Neuronal stem cell (in vitro differentiated cells): ENCODE data around the gene SOX18.
"Not testable (repeated sequence)": the region's sequence is repeated elsewhere in the genome, so short reads cannot be mapped to it uniquely, and the experiment has no call there.

Source experiments
- DNase-seq: peaks from one replicate; pipeline ENCODE4 v3.0.0-alpha.2; 2013; ENCODE audit warnings: low spot score
- H2AFZ ChIP-seq: one replicate; pipeline ENCODE4 v1.6.1; 2013; ENCODE audit warnings: mild to moderate bottlenecking, low read length, inconsistent platforms
- H2AK5ac ChIP-seq: 2 replicates; pipeline ENCODE4 v1.6.1; 2013; ENCODE audit warnings: low read depth, mild to moderate bottlenecking, inconsistent platforms, low read length, moderate library complexity, mixed read lengths
- H2BK120ac ChIP-seq: 2 replicates; pipeline ENCODE4 v1.6.1; 2013; ENCODE audit warnings: low read depth, mild to moderate bottlenecking, inconsistent platforms, low read length, moderate library complexity, mixed read lengths
- H2BK12ac ChIP-seq: one replicate; pipeline ENCODE4 v1.6.1; 2013; ENCODE audit warnings: low read length, inconsistent platforms
- H2BK15ac ChIP-seq: 2 replicates; pipeline ENCODE4 v1.6.1; 2013; ENCODE audit warnings: mild to moderate bottlenecking, low read length, inconsistent platforms, mixed read lengths
- H2BK5ac ChIP-seq: one replicate; pipeline ENCODE4 v1.6.1; 2013; ENCODE audit warnings: inconsistent platforms, mild to moderate bottlenecking, low read length, moderate library complexity
- H3K14ac ChIP-seq: one replicate; pipeline ENCODE4 v1.6.1; 2013; ENCODE audit warnings: low read length, inconsistent platforms
- H3K18ac ChIP-seq: 2 replicates; pipeline ENCODE4 v1.6.1; 2013; ENCODE audit warnings: low read length, inconsistent platforms
- H3K23ac ChIP-seq: 2 replicates; pipeline ENCODE4 v1.6.1; 2013; ENCODE audit warnings: low read depth, mild to moderate bottlenecking, mixed read lengths, low read length, inconsistent platforms; ENCODE audit not compliant: poor library complexity
- H3K27ac ChIP-seq: replicated peaks from 3 replicates; pipeline ENCODE4 v1.5.1; 2013; ENCODE audit warnings: low read length, inconsistent platforms
- H3K27me3 ChIP-seq, 3 experiments: 2 replicates each; pipeline ENCODE4 v1.6.1; 2013; ENCODE audit warnings: low read length in 3 of 3, mild to moderate bottlenecking in 2 of 3, inconsistent platforms in 1 of 3, low read depth in 1 of 3, mixed read lengths in 1 of 3, moderate library complexity in 1 of 3; ENCODE audit not compliant: control insufficient read depth in 3 of 3, insufficient read depth in 3 of 3
- H3K36me3 ChIP-seq, 2 donors: replicated peaks in 1 of 2; 2 replicates each; pipeline ENCODE4 v1.6.1; 2013; ENCODE audit warnings: low read length in 2 of 2; ENCODE audit not compliant: control insufficient read depth in 2 of 2, insufficient read depth in 2 of 2
- H3K4ac ChIP-seq: 2 replicates; pipeline ENCODE4 v1.6.1; 2013; ENCODE audit warnings: inconsistent platforms, mild to moderate bottlenecking, low read length, moderate library complexity
- H3K4me1 ChIP-seq, 2 donors: 1 replicate in 1 of 2; 2 replicates in 1 of 2; pipeline ENCODE4 v1.6.1; 2013; ENCODE audit warnings: low read length in 2 of 2, low read depth in 1 of 2; ENCODE audit not compliant: control insufficient read depth in 2 of 2, insufficient read depth in 1 of 2
- H3K4me2 ChIP-seq: one replicate; pipeline ENCODE4 v1.6.1; 2013; ENCODE audit warnings: mild to moderate bottlenecking, low read length, inconsistent platforms; ENCODE audit not compliant: insufficient read depth, poor library complexity, severe bottlenecking
- H3K4me3 ChIP-seq, 2 donors: 2 replicates each; pipeline ENCODE4 v1.5.1; 2013; ENCODE audit warnings: low read length in 2 of 2, mild to moderate bottlenecking in 2 of 2, inconsistent platforms in 1 of 2, moderate library complexity in 1 of 2
- H3K79me1 ChIP-seq: one replicate; pipeline ENCODE4 v1.6.1; 2013; ENCODE audit warnings: low read depth, mild to moderate bottlenecking, inconsistent platforms, low read length, moderate library complexity
- H3K9ac ChIP-seq: one replicate; pipeline ENCODE4 v1.6.1; 2013; ENCODE audit warnings: mild to moderate bottlenecking, low read depth, low read length, inconsistent platforms; ENCODE audit not compliant: poor library complexity
- H3K9me3 ChIP-seq, 2 donors: replicated peaks in 1 of 2; 2 replicates each; pipeline versions ENCODE3 to v1.6.1; 2013; ENCODE audit warnings: low read length in 2 of 2, mild to moderate bottlenecking in 2 of 2, inconsistent platforms in 1 of 2, low read depth in 1 of 2, mixed read lengths in 1 of 2, moderate library complexity in 1 of 2; ENCODE audit not compliant: control insufficient read depth in 2 of 2, insufficient read depth in 1 of 2
- H4K8ac ChIP-seq: one replicate; pipeline ENCODE4 v1.6.1; 2013; ENCODE audit warnings: low read depth, mild to moderate bottlenecking, inconsistent platforms, low read length, moderate library complexity
- H4K91ac ChIP-seq: one replicate; pipeline ENCODE4 v1.6.1; 2013; ENCODE audit warnings: low read length, low read depth, mild to moderate bottlenecking, inconsistent platforms; ENCODE audit not compliant: poor library complexity
- WGBS, 2 donors: extraction: QIAGEN DNeasy Blood & Tissue Kit; methylation state at CpG; one replicate each; pipeline ENCODE4 v1.1.7; 2013; ENCODE audit warnings: missing lambda C conversion rate in 2 of 2, mixed read lengths in 1 of 2; ENCODE audit not compliant: insufficient read length in 2 of 2, insufficient replicate concordance in 1 of 2; ENCODE audit errors: extremely low coverage in 2 of 2; 5-methylcytosine and 5-hydroxymethylcytosine counted together

The SOX18 gene

DNA sequence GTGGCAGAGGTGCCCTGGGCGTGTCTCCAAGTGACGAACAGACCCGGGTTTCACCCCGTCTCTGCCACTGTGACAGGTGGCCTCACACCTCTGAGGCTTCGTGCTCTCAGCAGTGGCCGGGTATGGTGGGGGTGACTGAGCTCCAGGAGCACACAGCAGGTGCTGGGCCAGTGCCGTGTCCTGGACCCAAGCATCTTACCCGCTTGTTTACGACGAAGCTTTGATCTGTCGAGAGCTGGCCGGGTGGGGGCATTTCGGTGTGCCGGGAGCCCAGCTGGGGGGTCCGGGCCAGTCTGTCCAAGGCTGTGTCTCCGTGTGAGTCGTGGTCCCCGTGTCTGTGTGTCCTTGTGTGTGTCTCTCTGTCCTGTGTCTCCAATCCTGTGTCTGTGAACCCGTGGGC lies 41.9 kb upstream of the SOX18 start:
- Histone ChIP-seq H4K91ac (no peak overlapping the region), H3K79me1 (no peaks in the 10 kb centered on the region), H3K27ac (no peak overlapping the region), H4K8ac (no peak overlapping the region), H3K4me3 (no peak overlapping the region), H3K4me1 (peaks cover 4% of the 10 kb centered on the region in 2 donors), H3K36me3 (no peaks in the 10 kb centered on the region), H3K23ac (peak overlapping the region; percentile 60), H2BK5ac (no peak overlapping the region), H2BK15ac (no peak overlapping the region), H3K9ac (no peak overlapping the region), H2AFZ (no peak overlapping the region), H3K9me3 (peaks cover 8 to 11% of the 10 kb centered on the region in 2 donors), H3K18ac (peak overlapping the region; percentile 38), H2AK5ac (peak overlapping the region; percentile 63), H3K4ac (no peak overlapping the region), H2BK120ac (no peak overlapping the region), H3K14ac (no peak overlapping the region), H2BK12ac (peak overlapping the region; percentile 73), H3K4me2 (no peak overlapping the region), H3K27me3 (peaks cover 0 to 38% (median 8%) of the 10 kb centered on the region in 3 experiments)
- WGBS, 2 donors = no CpG with 5 or more reads among the region's 19 CpGs
- DNase-seq = no peak

DNA sequence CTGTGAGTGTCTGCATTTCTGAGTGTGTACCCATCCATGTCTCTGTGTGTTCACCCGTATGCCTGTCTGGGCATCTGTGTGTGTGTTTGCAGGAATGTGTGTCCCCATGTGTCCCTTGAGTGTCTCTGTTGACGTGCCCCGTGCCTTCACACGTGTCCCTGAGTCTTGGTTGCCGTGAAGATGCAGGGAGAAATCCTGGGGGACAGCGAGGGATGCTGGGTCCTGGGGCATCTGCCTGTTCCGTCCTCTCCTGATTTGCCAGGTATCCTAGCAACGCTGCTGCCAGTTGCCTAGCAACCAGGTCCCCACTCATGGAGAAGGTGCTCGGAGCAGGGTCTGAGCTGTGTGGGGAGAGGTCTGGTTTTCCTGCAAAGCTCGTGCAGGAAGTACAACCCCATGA lies 40.7 kb upstream of the SOX18 start:
- no peak overlapping the region for H2BK15ac ChIP-seq
- H3K18ac ChIP-seq = no peak overlapping the region
- no peak overlapping the region for H2AFZ ChIP-seq
- H3K4me3 ChIP-seq = peak overlapping the region in 1 of 2 donors; percentile 54
- no CpG with 5 or more reads among the region's 10 CpGs for WGBS, 2 donors
- no peak overlapping the region for H4K8ac ChIP-seq
- H3K4me1 ChIP-seq = peaks cover 4 to 5% of the 10 kb centered on the region in 2 donors
- no peak overlapping the region for H3K4ac ChIP-seq
- H3K36me3 ChIP-seq = no peaks in the 10 kb centered on the region
- H3K27me3 ChIP-seq = peaks cover 0 to 48% (median 14%) of the 10 kb centered on the region in 3 experiments
- H3K23ac ChIP-seq = peak overlapping the region; percentile 67
- peaks cover 8 to 19% of the 10 kb centered on the region in 2 donors for H3K9me3 ChIP-seq
- H3K27ac ChIP-seq = no peak overlapping the region
- no peak overlapping the region for H3K4me2 ChIP-seq
- no peaks in the 10 kb centered on the region for H3K79me1 ChIP-seq
- peak overlapping the region; percentile 46 for H2AK5ac ChIP-seq
- H2BK5ac ChIP-seq = no peak overlapping the region
- H3K9ac ChIP-seq = no peak overlapping the region
- H2BK120ac ChIP-seq = no peak overlapping the region
- no peak overlapping the region for H3K14ac ChIP-seq
- DNase-seq = no peak
- H2BK12ac ChIP-seq = no peak overlapping the region
- H4K91ac ChIP-seq = no peak overlapping the region

DNA sequence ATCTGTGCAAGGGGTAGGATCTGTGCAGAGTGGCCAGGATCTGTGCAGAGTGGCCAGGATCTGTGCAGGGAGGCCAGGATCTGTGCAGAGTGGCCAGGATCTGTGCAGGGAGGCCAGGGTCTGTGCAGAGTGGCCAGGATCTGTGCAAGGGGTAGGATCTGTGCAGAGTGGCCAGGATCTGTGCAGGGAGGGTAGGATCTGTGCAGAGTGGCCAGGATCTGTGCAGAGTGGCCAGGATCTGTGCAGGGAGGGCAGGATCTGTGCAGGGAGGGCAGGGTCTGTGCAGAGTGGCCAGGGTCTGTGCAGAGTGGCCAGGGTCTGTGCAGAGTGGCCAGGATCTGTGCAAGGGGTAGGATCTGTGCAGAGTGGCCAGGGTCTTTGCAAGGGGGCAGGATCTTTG lies 39.1 kb upstream of the SOX18 start:
- H3K4me2 ChIP-seq, H3K27ac ChIP-seq, H3K36me3 ChIP-seq, H2BK15ac ChIP-seq, H4K91ac ChIP-seq, H2AFZ ChIP-seq, H3K79me1 ChIP-seq, H3K4me3 ChIP-seq, H2AK5ac ChIP-seq, DNase-seq, H2BK5ac ChIP-seq: not testable (repeated sequence)
- Histone ChIP-seq H3K27me3 (peaks cover 2 to 64% (median 29%) of the 10 kb centered on the region in 3 experiments), H3K14ac (peak overlapping the region; percentile 98), H3K4me1 (peaks cover 11 to 13% of the 10 kb centered on the region in 2 donors), H2BK12ac (peak overlapping the region; percentile 49), H2BK120ac (peak overlapping the region; percentile 35), H3K9ac (peak overlapping the region; percentile 52), H3K9me3 (peaks cover 8 to 19% of the 10 kb centered on the region in 2 donors), H4K8ac (peak overlapping the region; percentile 52), H3K4ac (peak overlapping the region; percentile 7), H3K18ac (peak overlapping the region; percentile 91), H3K23ac (peak overlapping the region; percentile 88)

DNA sequence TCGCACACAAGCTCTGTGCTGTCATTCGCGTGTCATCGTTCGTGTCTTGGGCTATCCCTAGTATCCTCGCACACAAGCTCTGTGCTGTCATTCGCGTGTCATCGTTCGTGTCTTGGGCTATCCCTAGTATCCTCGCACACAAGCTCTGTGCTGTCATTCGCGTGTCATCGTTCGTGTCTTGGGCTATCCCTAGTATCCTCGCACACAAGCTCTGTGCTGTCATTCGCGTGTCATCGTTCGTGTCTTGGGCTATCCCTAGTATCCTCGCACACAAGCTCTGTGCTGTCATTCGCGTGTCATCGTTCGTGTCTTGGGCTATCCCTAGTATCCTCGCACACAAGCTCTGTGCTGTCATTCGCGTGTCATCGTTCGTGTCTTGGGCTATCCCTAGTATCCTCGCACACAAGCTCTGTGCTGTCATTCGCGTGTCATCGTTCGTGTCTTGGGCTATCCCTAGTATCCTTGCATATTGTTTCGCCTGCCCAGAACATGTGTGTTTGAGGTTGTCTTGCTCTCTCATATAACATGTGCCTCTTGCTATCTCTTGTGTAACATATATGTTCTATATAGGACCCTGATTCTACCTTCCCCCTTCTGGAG lies 37.9 kb upstream of the SOX18 start:
- not testable (repeated sequence) for H2AFZ ChIP-seq
- no CpG with 5 or more reads among the region's 36 CpGs for WGBS, 2 donors

More for the DNA sequence above, 37.9 kb upstream of the SOX18 start:
- not testable (repeated sequence) for H2BK15ac ChIP-seq, H3K23ac ChIP-seq, H3K27ac ChIP-seq, H3K79me1 ChIP-seq, H2BK5ac ChIP-seq, H3K4ac ChIP-seq, H4K91ac ChIP-seq, H2BK120ac ChIP-seq, H2AK5ac ChIP-seq, H3K4me3 ChIP-seq, H2BK12ac ChIP-seq, H3K9ac ChIP-seq, H4K8ac ChIP-seq, H3K14ac ChIP-seq, H3K36me3 ChIP-seq, H3K18ac ChIP-seq, DNase-seq, H3K4me2 ChIP-seq
- H3K9me3 ChIP-seq = peaks cover 8 to 19% of the 10 kb centered on the region in 2 donors
- peaks cover 18 to 20% of the 10 kb centered on the region in 2 donors for H3K4me1 ChIP-seq
- peaks cover 2 to 69% (median 38%) of the 10 kb centered on the region in 3 experiments for H3K27me3 ChIP-seq
